ENCODE results near the gene PDCD1LG2. TPM values are rescaled to one million over a fixed set of nuclear protein-coding genes. Genes with fewer than 3 reads are reported as not detected.

Gene PDCD1LG2
- total RNA-seq, 1 experiment from 2014 or later = not detected

- H2AFZ ChIP-seq (ENCODE audit: low read length) = no peak overlapping the region
- H4K20me1 ChIP-seq (ENCODE audit: control insufficient read depth, insufficient read depth, insufficient read length) = no peaks in the 10 kb centered on the region
- H3K23ac ChIP-seq (ENCODE audit: insufficient read length, low read depth, low read length) = no peak overlapping the region
- no peak overlapping the region for H3K18ac ChIP-seq (ENCODE audit: insufficient read length, low read depth, low read length)
- H2BK120ac ChIP-seq (ENCODE audit: low read depth, low read length, poor library complexity, severe bottlenecking) = no peak overlapping the region
- no peak overlapping the region for H2BK12ac ChIP-seq (ENCODE audit: insufficient read length, low read depth, low read length)
- Mint-ChIP-seq H3K4me3 (no peak overlapping the region), H3K27ac (no peak overlapping the region; a peak in 1 of 7 replicates), H3K27me3 (ENCODE audit: low read depth) (no peaks in the 10 kb centered on the region), H3K4me1 (peaks cover 9 to 11% of the 10 kb centered on the region in 2 experiments), H3K9me3 (no peaks in the 10 kb centered on the region), H3K36me3 (ENCODE audit: insufficient read depth in 1 of 3, low read depth in 3 of 3) (no peaks in the 10 kb centered on the region)
- no peaks in the 10 kb centered on the region for H3K9me3 ChIP-seq (ENCODE audit: control insufficient read depth, low read depth, low read length)
- H3K79me2 ChIP-seq (ENCODE audit: insufficient read depth, low read length) = no peaks in the 10 kb centered on the region
- no peak overlapping the region for H2BK20ac ChIP-seq (ENCODE audit: low read depth, low read length, poor library complexity, severe bottlenecking)
- no peak overlapping the region for H3K4me2 ChIP-seq (ENCODE audit: insufficient read depth, insufficient read length, low read length)
- no CpG with 5 or more reads among the region's 4 CpGs for WGBS (ENCODE audit: extremely low coverage, insufficient read length, low lambda C conversion rate)
- no peaks in the 10 kb centered on the region for H3K79me1 ChIP-seq (ENCODE audit: insufficient read depth, low read depth, low read length, poor library complexity, severe bottlenecking)
- no peak overlapping the region for H2AK5ac ChIP-seq (ENCODE audit: insufficient read length, low read length)
- H3K56ac ChIP-seq (ENCODE audit: insufficient read length, low read depth, low read length) = no peak overlapping the region
- H3T11ph ChIP-seq (ENCODE audit: low read length) = no peak overlapping the region
- DNase-seq = no peak
- H3K27ac ChIP-seq (ENCODE audit: insufficient read length, low read depth, low read length) = no peak overlapping the region
- H3K9ac ChIP-seq (ENCODE audit: extremely low read depth, insufficient read length, low read length) = no peak overlapping the region
- H4K91ac ChIP-seq (ENCODE audit: insufficient read length, low read depth, low read length) = no peak overlapping the region
- H2BK5ac ChIP-seq (ENCODE audit: insufficient read length, low read length) = no peak overlapping the region
- H4K5ac ChIP-seq (ENCODE audit: insufficient read length, low read depth, low read length) = no peak overlapping the region
- H3K27me3 ChIP-seq (ENCODE audit: insufficient read depth, low read length) = no peaks in the 10 kb centered on the region
- H3K14ac ChIP-seq (ENCODE audit: insufficient read depth, low read length) = no peak overlapping the region
- H4K8ac ChIP-seq (replicated peaks; ENCODE audit: insufficient read length, low read depth, low read length) = no peak overlapping the region
- H2BK15ac ChIP-seq (ENCODE audit: low read depth, low read length) = no peak overlapping the region
- H3K4ac ChIP-seq (ENCODE audit: low read depth, low read length) = no peak overlapping the region
- H3K4me1 ChIP-seq (ENCODE audit: insufficient read depth, low read length) = peaks cover 2% of the 10 kb centered on the region
- no peaks in the 10 kb centered on the region for H3K23me2 ChIP-seq (ENCODE audit: insufficient read length, low read depth, low read length, poor library complexity, severe bottlenecking)
- TF ChIP-seq, protein P1, sequence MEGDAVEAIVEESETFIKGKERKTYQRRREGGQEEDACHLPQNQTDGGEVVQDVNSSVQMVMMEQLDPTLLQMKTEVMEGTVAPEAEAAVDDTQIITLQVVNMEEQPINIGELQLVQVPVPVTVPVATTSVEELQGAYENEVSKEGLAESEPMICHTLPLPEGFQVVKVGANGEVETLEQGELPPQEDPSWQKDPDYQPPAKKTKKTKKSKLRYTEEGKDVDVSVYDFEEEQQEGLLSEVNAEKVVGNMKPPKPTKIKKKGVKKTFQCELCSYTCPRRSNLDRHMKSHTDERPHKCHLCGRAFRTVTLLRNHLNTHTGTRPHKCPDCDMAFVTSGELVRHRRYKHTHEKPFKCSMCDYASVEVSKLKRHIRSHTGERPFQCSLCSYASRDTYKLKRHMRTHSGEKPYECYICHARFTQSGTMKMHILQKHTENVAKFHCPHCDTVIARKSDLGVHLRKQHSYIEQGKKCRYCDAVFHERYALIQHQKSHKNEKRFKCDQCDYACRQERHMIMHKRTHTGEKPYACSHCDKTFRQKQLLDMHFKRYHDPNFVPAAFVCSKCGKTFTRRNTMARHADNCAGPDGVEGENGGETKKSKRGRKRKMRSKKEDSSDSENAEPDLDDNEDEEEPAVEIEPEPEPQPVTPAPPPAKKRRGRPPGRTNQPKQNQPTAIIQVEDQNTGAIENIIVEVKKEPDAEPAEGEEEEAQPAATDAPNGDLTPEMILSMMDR (conservative IDR thresholded peaks at IDR 0.05) = no peak
Observed at GRCh38 chr9:5529683-5530221, 19.4 kb downstream of the PDCD1LG2 start.
